HepG2 (cell line): ENCODE results near the gene HDAC4. TPM values are rescaled to one million over a fixed set of nuclear protein-coding genes. Genes with fewer than 3 reads are reported as not detected.

ENCODE experiments used
- DMAP1 ChIP-seq: IDR thresholded peaks from 2 replicates; pipeline ENCODE4 v1.6.1; 2016
- EP300 ChIP-seq, 3 experiments: sonication (generic) in 1 of 3; formaldehyde crosslinking in 1 of 3; IDR thresholded peaks; 2 replicates each; pipeline versions ENCODE4 v1.5.1 to v1.6.1; 2011 to 2020; ENCODE audit warnings: low read depth in 2 of 3, low read length in 2 of 3, borderline replicate concordance in 1 of 3, improper control_type of control experiment in 1 of 3, mild to moderate bottlenecking in 1 of 3, missing genetic modification reagents in 1 of 3, moderate library complexity in 1 of 3
- ERF ChIP-seq: IDR thresholded peaks from 2 replicates; pipeline ENCODE4 v1.6.1; 2018; ENCODE audit warnings: missing biosample characterization, missing genetic modification reagents
- FOXC1 ChIP-seq: sonication (generic); formaldehyde crosslinking; IDR thresholded peaks from 2 replicates; pipeline ENCODE4 v1.8.0; 2022; ENCODE audit warnings: mild to moderate bottlenecking, missing genetic modification reagents, borderline replicate concordance
- GATAD2A ChIP-seq: IDR thresholded peaks from 2 replicates; pipeline ENCODE4 v1.6.1; 2016
- IRF2 ChIP-seq: IDR thresholded peaks from 2 replicates; pipeline ENCODE4 v1.6.1; 2018; ENCODE audit warnings: missing genetic modification reagents, missing compliant biosample characterization
- KMT2B ChIP-seq: IDR thresholded peaks from 2 replicates; pipeline ENCODE4 v1.6.1; 2016; ENCODE audit warnings: missing genetic modification reagents, missing compliant biosample characterization
- ONECUT2 ChIP-seq: sonication (generic); formaldehyde crosslinking; IDR thresholded peaks from 2 replicates; pipeline ENCODE4 v1.4.0; 2020; ENCODE audit warnings: missing genetic modification reagents
- PRDM15 ChIP-seq: sonication (generic); formaldehyde crosslinking; IDR thresholded peaks from 2 replicates; pipeline ENCODE4 v1.4.0; 2020; ENCODE audit warnings: missing genetic modification reagents
- RAD51 ChIP-seq: fragments of 450-650 bp; IDR thresholded peaks from 2 replicates; pipeline ENCODE4 v1.6.1; 2016; ENCODE audit warnings: borderline replicate concordance
- RELA ChIP-seq: sonication (generic); formaldehyde crosslinking; IDR thresholded peaks from 2 replicates; pipeline ENCODE4 v1.4.0; 2020; ENCODE audit warnings: missing genetic modification reagents
- RORA ChIP-seq: sonication (generic); formaldehyde crosslinking; IDR thresholded peaks from 2 replicates; pipeline ENCODE4 v1.5.0; 2020; ENCODE audit warnings: mild to moderate bottlenecking, missing genetic modification reagents, moderate library complexity
- SAP130 ChIP-seq: IDR thresholded peaks from 2 replicates; pipeline ENCODE4 v1.6.1; 2016; ENCODE audit warnings: low read depth
- SMARCE1 ChIP-seq: fragments of 450-650 bp; IDR thresholded peaks from 2 replicates; pipeline ENCODE4 v1.6.1; 2017; ENCODE audit warnings: borderline replicate concordance
- SOX13 ChIP-seq, 3 experiments: fragments of 450-650 bp in 1 of 3; sonication (generic) in 1 of 3; formaldehyde crosslinking in 1 of 3; IDR thresholded peaks in 2 of 3; conservative IDR thresholded peaks in 1 of 3; 2 replicates each; pipeline versions ENCODE4 v1.5.0 to v1.6.1; 2016 to 2020; ENCODE audit warnings: antibody characterized with exemption in 1 of 3, mild to moderate bottlenecking in 1 of 3, missing compliant biosample characterization in 1 of 3, missing genetic modification reagents in 1 of 3, moderate library complexity in 1 of 3
- SRSF1 ChIP-seq: fragments of 200-400 bp; formaldehyde crosslinking; optimal IDR thresholded peaks from 2 replicates; pipeline ENCODE3; 2017; ENCODE audit warnings: mild to moderate bottlenecking, low read depth, low read length, moderate library complexity
- ZBTB20 ChIP-seq: sonication (generic); formaldehyde crosslinking; IDR thresholded peaks from 2 replicates; pipeline ENCODE4 v1.8.1; 2023; ENCODE audit warnings: missing genetic modification reagents, low read depth, mild to moderate bottlenecking, borderline replicate concordance
- ZKSCAN8 ChIP-seq: IDR thresholded peaks from 2 replicates; pipeline ENCODE4 v1.6.1; 2016; ENCODE audit warnings: borderline replicate concordance, missing genetic modification reagents, missing compliant biosample characterization
- ZNF296 ChIP-seq: sonication (generic); formaldehyde crosslinking; conservative IDR thresholded peaks from 2 replicates; pipeline ENCODE4 v1.5.0; 2020; ENCODE audit warnings: mild to moderate bottlenecking, missing genetic modification reagents
- ZNF3 ChIP-seq: IDR thresholded peaks from 2 replicates; pipeline ENCODE4 v1.7.0; 2017; ENCODE audit warnings: inconsistent platforms
- ZNF34 ChIP-seq: sonication (generic); formaldehyde crosslinking; IDR thresholded peaks from 2 replicates; pipeline ENCODE4 v1.4.0; 2020; ENCODE audit warnings: mild to moderate bottlenecking, missing genetic modification reagents, borderline replicate concordance
- ZNF7 ChIP-seq: IDR thresholded peaks from 2 replicates; pipeline ENCODE4 v1.6.1; 2016; ENCODE audit warnings: missing biosample characterization, missing genetic modification reagents
- ZNF713 ChIP-seq: sonication (generic); formaldehyde crosslinking; IDR thresholded peaks from 2 replicates; pipeline ENCODE4 v1.4.0; 2020; ENCODE audit warnings: mild to moderate bottlenecking, missing genetic modification reagents
- ZNF737 ChIP-seq: sonication (generic); formaldehyde crosslinking; IDR thresholded peaks from 2 replicates; pipeline ENCODE4 v1.5.0; 2020; ENCODE audit warnings: missing genetic modification reagents, mild to moderate bottlenecking, borderline replicate concordance
- ZNF780A ChIP-seq: sonication (generic); formaldehyde crosslinking; IDR thresholded peaks from 2 replicates; pipeline ENCODE4 v1.8.0; 2022; ENCODE audit warnings: mild to moderate bottlenecking, missing genetic modification reagents, moderate library complexity
- ZSCAN5A ChIP-seq: sonication (generic); formaldehyde crosslinking; IDR thresholded peaks from 2 replicates; pipeline ENCODE4 v1.8.0; 2022; ENCODE audit warnings: mild to moderate bottlenecking, missing genetic modification reagents, borderline replicate concordance
- polyA plus RNA-seq, 8 experiments: library from polyadenylated mRNA; depleted of rRNA in 3 of 8; stranded (reverse) in 7 of 8; unstranded in 1 of 8; fragments of >200 nt; fragmentation: Illumina TruSeq in 4 of 8; extraction: Trizol in 4 of 8; gene quantifications; 2 replicates each; pipeline versions ENCODE4 v1.2.1 to v1.2.3, GENCODE V29; 2011 to 2016; ENCODE audit warnings: low read depth in 4 of 8, missing spikeins in 1 of 8, mixed read lengths in 1 of 8; ENCODE audit not compliant: insufficient read depth in 1 of 8
- total RNA-seq, 5 experiments: library from RNA; depleted of rRNA; stranded (reverse); fragments of >200 nt; fragmentation: Illumina TruSeq; extraction: Trizol; gene quantifications; 2 replicates each; pipeline ENCODE4 v1.2.3, GENCODE V29; 2016; ENCODE audit warnings: low read depth in 1 of 5

HDAC4 gene
- total and polyA plus RNA-seq, 2 of the 13 experiments (the other 11 are each of a cell fraction or from before 2014, with no cell fraction given) = 10.1 to 11.5 TPM

GRCh38 chr2:239297142-239298004 is 103.4 kb downstream of the HDAC4 start (continued):
- TF ChIP-seq SAP130 (CRISPR knock-in tag) = no peak; the same call in none of the 2 replicates
- TF ChIP-seq ERF (CRISPR knock-in tag) = 0 out of 2 replicates have a peak, but pooled peaks have one; percentile 33
- 0 out of 4 replicates have a peak, but pooled peaks of 1 of the 2 experiments have one; percentile 5 for TF ChIP-seq EP300 (IDR thresholded peaks at IDR 0.05; ENCODE audit: low read depth in 2 of 2, low read length in 2 of 2)
- TF ChIP-seq EP300 (CRISPR knock-in tag; IDR thresholded peaks at IDR 0.05; ENCODE audit: borderline replicate concordance) = no peak; the same call in 1 of the 2 replicates
- TF ChIP-seq ONECUT2 = no peak
- no peak for TF ChIP-seq ZKSCAN8 (CRISPR knock-in tag)
- no peak for TF ChIP-seq SMARCE1
- TF ChIP-seq ZSCAN5A = no peak
- 0 out of 2 replicates have a peak, but pooled peaks have one; percentile 49 for TF ChIP-seq FOXC1 (CRISPR knock-in tag)
- no peak for TF ChIP-seq ZNF3 (CRISPR knock-in tag)
- no peak for TF ChIP-seq ZBTB20 (CRISPR knock-in tag)
- TF ChIP-seq IRF2 (CRISPR knock-in tag) = no peak
- TF ChIP-seq ZNF737 (CRISPR knock-in tag) = no peak
- no peak for TF ChIP-seq RORA
- no peak for TF ChIP-seq GATAD2A
- TF ChIP-seq RAD51 = no peak
- TF ChIP-seq ZNF780A (CRISPR knock-in tag) = no peak
- TF ChIP-seq ZNF713 (CRISPR knock-in tag) = no peak
- no peak for TF ChIP-seq ZNF34 (CRISPR knock-in tag)
- TF ChIP-seq ZNF296 (CRISPR knock-in tag) = 0 out of 2 replicates have a peak, but pooled peaks have one; percentile 33
- no peak for TF ChIP-seq RELA (CRISPR knock-in tag)
- TF ChIP-seq ZNF7 (CRISPR knock-in tag) = no peak
- no peak for TF ChIP-seq SOX13 (IDR thresholded peaks at IDR 0.05)
- TF ChIP-seq SOX13 (CRISPR knock-in tag; conservative IDR thresholded peaks at IDR 0.05 in 1 of 2, IDR thresholded peaks at IDR 0.05 in 1 of 2) = no peak
- no peak for TF ChIP-seq KMT2B (CRISPR knock-in tag)
- no peak for TF ChIP-seq SRSF1
- no peak for TF ChIP-seq DMAP1
- no peak for TF ChIP-seq PRDM15 (CRISPR knock-in tag)
